GM19351 (cell line): ENCODE results near the gene DLGAP3.

Experiments
- ATAC-seq: cut with Tn5 transposase; IDR thresholded peaks from one replicate; pipeline ENCODE4 v1.9.1; 2021; ENCODE audit warnings: mild to moderate bottlenecking, moderate library complexity; ENCODE audit not compliant: unreplicated experiment

DLGAP3 gene

DNA sequence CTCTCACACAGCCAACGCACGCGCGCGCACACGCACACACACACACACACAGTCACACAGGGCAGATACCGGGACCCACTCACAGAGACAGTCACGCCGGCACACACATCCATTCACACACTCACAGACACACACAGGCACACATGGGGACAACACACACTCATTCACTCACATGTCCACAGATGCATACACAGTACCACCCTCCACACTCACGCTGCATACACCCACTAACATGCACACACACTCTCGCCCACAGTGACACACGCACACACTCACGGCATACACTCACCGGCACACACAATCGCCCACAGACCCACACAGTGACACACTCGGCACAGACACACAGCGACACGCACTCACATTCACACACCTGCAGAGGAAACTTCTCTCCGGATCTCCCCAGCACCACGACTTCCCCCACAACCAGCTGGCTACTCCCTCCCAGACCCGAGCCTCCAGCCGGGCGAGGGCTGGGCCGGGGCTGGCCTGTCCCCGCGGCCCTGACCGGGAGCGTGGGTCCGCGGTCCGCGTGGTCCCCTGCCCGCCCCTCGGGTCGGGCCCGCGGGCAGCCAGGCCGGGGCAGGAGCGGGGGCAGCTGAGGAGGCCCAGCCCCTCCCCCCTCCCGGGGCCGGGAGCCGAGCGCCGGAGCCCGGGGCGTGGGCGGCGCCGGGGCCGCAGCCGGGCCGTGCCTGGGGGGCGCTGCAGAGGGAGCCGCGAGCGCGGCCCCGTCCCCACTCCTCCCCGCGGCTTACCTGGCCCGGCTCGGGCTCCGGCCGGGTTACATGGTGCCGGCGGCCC is 552 bp downstream of the DLGAP3 start:
- ATAC-seq, result no peak

DNA sequence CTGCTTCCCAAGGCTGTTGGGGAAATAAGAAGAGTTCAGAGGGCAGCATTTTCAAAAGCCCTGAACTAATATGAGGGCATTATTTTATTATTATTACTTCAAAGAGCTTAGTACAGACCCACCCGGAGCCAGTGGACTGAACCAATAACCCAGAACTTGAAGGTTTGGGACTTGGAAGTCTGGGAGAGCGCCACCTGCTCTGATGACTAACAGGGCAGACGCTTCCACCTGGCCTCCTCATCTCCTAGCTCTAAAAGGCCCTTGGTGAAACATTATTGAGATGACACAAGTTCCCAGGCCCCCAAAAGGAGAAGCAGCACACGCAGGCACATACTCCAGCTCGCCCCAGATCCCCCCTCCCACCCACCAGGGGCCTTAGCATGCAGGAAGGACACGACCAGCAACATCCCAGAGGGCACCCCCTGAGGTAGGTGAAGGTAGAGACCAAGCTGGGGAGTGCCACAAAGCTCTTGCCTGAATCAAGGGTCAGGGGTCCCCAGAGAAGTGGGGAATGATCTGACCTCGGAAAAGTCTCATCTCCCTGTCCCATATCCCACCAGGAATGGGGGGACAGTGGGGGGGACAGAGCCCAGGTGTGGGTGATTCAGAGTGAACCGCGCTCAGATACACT is 1.3 kb downstream of the DLGAP3 start:
- ATAC-seq, result no peak

DNA sequence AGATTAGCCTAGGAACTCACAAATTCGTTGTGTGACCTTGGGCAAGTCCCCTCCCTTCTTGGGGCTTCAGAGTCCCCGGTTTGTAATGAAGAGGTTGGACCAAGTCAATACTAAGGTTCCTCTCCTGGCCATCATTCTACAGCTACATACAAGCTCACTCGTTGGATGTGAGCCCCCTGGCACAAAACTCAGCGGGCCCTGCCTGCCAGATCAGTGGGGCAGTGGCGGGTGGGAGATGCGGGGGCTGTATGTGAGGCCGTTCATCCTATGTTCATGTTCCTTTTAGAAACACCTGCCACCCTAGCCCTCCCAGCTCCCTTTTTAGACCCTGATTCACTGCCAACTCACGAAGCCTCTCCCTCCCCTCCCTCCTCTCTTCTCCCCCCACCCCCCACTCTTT is 2.1 kb downstream of the DLGAP3 start:
- no peak for ATAC-seq

DNA sequence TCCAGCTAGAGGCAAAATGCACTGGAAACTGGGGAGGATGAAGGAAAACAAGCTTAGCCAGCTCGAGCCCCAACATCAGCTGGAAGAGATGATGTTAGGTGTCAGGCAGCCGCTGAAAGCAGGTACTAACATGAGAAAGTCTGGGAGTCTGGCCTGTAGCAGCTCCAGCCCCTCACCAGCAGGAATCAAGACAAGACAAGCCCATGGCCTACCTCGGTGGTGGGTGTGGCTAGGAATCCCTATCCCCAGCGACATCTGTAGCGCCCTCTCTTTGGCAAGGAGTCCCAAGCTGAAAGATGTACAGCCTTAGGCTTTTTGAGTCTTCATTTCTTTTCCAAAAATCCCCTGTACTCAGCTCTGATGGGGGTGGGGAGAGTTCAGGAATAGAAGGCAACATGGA is 2.6 kb downstream of the DLGAP3 start:
- ATAC-seq, result no peak

DNA sequence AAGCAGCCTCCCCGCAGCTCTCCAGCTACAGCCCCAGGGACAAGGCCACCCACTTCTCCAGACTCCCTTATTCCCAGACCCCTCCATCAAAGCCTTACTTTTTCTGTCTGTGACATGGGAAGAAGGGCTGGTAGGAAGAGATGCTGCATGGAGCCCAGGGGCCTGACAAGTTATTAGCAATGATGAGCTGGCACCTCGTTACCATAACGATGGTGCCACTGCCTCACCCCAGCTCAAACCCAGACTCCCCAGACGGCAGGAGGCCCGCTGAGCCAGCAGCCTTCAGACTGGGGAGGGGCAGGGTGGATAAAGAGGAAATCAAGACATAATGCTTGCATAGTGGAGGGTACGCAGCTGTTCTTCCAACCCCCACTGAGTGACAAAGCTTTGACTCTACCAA is 3.3 kb downstream of the DLGAP3 start:
- ATAC-seq, result no peak

DNA sequence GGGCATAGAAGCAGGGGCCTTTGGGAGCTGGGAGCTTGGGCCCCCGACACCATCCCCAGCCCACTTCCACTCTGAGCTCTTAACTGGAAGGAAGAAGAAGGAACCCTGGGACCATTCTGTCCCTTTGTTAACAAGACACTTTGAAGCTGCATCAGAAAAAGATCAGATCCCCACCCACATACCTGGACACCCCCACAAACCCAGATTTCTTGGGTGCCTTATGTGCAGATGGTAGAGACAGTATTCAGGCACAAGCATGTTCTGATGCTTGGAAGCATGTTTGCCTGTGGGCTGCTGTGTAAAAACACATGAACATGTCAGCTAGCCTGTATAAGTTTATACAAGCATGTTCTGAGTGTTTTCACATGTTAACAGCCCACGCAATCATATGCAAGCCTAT is 3.7 kb downstream of the DLGAP3 start:
- no peak for ATAC-seq

DNA sequence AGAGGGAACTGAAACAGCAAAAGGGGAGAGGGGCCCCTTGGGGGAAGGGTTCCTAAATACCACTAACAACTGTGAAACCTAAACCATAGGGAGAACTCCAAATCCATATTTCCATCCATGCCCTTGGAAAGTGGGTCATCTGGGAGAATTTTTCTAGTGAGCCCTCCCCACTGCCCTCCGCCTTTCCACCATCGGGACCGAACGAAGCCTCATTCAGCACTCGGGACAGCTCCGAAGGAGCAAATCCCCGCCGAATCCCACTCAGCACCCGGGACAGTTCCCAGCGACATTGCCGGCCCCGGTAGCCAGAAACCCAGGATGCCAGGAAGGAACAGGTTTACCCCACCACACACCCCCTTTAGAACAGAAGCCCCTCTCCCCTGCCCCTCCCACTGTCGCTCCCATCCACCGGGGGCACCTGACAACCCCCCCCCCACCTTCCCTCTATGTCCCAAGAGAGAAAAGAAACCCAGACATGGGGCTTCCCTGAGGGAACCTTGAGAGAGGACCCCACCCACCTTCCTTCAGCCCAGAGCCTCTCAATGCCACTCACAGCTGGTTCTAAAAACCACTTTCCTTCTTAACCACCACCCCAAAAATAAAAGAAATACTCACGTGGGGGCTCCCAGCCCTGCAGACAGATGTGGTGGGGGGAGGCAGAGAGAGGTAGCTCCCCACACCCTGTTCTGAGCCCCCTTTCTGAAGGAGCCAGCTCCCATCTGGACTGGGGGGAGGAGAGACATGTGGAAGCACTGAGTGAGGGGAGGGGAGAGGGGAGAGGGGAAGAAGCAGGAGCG is 4.5 kb downstream of the DLGAP3 start:
- no peak for ATAC-seq

DNA sequence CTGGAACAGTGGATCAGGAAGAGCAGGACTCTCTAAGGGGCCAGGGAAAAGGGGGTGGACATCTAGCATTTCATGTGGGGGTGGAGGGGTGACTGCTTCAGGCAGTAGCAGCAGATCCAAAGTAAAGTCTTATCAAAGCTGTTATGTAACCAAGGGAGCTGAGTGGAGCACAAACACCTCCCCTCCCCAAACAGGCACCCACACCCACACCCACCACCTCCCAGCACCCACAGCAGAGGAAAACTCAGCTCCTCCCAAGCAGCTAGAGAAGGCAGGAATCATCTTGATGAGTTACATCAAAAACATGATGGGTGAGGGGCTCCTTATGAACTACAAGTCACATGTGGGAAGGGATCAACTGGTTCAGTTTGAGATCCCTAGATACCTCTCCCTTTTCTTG is 6.0 kb downstream of the DLGAP3 start:
- no peak for ATAC-seq

DNA sequence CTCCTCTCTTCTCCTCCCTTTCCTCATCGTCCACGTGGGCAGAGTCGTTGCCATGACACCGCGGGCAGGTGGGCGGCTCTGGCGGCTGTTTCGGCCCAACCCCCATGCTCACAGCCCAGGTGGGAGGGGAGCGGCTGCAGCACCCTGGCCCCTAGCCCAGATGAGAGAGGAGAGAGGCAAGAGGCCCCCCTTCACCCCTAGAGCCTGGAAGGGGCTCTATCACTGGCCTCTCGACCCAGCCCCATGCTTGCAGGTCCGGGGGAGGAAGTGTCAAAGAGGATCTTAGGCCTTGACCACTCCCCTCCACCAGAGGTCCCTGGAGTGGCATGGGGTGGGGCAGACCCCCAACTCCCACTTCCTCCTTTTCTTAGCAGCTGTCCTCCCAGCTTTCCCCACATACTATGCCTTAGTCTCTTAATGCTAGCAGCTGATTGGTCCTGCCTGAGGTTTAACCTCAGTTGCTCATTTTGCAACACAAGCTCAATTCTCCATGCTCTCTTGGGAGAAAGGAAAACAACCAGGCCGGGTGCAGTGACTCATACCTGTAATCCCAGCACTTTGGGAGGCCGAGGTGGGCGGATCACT is 10.4 kb downstream of the DLGAP3 start:
- ATAC-seq, result no peak

DNA sequence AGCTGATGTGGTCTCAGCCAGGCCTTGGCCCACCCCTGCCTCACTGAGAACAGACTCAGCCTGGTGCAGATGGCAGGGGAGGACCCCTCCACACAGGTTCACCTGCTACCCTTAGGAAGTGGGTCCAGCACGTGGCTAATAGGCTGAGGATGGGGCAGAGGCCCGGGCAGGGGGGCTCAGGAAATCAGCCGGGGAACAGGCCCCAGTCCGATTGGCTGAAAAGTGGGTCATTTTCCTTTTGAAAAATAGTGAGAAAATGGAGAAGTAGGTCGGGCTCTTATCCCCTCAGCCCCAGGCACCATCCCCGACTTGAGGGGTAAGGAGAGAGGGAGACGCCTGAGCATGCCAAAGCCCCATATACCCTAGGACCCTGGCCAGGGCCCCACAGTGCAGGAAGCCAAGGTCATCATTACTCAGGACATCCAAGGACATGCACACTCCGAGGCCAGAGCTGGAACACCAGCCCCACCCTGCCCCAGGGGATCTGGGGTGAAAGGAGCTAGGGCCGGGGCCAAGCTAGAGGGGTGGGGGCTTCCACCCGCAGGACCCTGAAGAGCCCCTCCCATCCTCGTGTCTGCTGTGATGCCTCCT is 11.0 kb downstream of the DLGAP3 start:
- ATAC-seq, result no peak

DNA sequence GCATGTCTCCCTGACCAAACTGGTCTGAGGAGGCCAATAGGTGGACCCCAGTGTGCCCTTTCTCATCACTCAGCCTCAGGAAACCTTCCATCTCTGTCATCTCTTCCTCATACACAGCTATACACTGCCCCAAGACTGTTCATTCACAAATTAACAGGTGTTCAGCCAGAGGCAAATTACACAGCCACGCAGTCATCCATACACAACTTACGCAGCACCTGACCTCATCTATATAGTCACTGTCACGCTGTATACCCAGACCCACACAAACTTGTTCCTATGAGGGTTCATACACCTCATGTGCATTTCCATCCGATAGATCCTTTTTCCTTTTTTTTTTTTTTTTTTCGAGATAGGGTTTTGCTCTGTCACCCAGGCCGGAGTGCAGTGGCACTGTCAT is 12.4 kb downstream of the DLGAP3 start:
- no peak for ATAC-seq

DNA sequence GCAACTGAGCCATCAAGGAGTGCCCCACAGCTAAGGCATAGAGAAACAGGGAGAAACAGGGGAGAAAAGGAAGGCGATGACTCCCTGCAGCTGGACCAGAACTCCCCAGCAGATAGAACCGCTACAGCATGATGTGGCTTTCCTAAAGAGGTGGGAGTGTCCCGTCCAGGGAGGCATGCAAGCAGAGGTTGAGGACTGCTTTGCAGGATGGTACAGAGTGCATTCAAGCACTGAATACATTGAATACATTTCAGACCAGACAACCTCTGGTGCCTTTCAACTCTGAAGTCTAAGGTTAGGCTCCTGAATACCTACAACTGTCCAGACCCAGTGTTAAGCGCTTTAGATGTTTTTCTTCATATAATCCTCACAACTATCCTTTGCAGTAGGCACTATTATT is 13.3 kb downstream of the DLGAP3 start:
- no peak for ATAC-seq

DNA sequence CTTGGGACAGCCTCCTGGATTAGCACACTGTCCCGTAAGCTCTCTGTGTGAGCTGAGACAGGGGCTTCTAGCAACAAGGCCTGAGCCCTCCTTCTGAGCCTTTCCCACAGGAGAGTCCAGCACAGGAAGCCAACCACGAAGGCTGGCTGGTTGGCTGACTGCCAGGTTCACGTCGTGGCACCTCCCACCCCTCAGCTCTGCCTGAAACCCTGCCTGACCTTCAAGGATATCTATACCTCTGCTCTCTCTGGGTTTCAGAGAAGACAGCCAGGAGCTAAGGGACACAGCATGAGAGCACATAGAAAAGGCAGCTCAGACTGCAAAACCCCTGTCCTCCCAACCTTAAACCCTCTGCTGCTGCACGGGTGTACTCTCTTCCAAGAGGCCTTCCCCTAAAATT is 13.9 kb downstream of the DLGAP3 start:
- ATAC-seq, result no peak

DNA sequence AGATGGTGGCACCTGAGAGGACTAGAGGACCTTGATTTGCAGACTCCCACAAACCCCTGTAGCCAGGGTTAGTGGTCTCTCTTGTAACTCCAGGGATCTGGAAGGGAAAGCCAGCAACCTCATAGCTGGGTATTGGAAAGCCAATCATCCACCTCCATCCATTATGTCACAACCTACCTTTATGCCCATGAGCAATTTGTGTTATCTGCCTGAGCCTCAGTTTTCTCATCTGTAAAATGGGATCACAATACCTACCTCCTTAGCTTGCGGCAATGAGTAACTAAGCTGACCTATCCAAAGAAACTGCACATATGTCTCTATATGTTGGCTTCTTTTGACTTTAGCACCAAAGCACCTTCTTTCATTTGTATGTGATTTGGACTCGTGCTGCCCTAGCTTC is 14.5 kb downstream of the DLGAP3 start:
- ATAC-seq, result no peak

DNA sequence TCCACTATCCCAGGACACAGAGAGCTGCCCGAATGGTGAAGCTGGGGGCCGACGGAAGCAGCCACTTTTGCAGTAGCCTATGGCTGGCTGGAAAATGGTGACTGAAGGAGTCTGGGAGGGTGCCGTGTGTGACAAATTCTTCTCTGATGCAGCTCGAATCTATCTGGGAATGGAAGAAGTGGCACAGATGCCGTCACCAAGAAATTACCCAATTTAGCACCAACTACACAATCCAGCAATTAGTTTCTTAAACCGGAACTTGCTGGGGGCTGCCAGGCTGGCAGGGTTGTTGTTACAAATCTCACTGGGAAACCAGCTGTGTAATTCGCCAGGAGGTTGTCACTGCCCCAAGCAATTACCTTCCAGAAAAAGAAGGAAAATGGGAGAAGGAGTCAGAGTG is 18.0 kb downstream of the DLGAP3 start:
- no peak for ATAC-seq

DNA sequence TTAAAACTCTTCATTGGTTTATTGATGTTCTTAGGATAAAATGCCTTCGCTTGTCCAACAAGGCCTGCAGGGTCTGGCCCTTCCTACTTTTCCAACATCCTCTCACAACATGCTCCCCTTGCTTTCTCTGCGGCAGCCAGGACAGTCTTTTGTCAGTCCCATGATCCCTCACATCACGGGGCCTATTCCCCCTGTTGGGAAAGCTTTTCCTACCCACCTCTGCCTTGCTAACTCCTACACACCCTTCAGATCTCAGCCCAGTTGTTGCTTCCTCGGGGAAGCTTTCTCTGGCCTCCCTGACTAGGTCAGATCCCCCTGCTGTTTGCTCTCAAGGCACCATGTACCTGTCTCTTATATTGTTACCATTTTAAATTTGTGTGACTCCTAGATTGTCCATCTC is 19.0 kb downstream of the DLGAP3 start:
- ATAC-seq, result no peak

DNA sequence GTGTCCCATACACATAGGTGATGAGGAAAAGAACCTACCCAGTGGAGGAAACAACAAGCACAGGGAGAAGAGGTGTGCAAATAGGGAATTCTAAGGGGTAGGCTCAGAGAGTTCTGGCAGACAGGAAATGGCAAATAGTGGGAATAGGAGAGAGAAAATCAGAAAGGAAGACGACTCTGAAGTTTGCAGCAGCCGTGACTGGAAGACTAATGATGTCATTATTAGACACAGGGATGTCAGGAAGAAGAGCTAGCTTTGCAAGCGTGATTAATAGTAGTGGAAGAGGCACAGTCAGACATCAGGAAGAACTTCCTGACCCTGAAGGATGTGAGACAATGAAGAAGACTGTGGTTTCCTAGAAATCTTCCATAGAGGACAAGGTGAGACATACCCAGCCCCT is 21.1 kb downstream of the DLGAP3 start:
- no peak for ATAC-seq

DNA sequence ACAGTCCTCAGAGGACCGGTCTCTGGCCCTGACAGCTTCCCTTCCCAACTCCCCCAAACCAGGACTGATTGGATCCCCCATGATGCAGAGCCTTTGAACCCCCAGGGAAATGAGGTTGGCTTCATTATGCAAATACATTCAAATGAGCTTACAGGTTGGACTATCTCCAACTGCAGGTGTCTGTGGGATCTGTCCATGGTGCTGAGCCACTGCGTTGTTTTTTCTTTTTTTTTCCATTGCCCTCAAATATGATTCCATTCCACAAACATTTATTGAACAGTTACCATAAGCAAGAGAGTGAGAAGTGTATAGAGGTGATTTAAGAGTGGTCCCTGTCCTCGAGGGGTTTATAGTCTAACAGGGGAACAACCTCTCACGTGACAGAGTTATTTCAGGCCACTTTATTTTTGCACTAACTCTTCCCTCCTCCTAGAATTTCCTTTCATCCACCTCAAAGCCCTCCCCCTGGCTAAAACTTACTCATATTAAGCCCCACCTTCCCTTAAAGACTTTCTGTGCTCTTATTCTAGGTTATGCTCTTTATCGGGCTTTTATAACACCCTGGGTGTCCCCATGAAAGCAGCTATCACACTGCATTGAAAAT is 21.9 kb downstream of the DLGAP3 start:
- no peak for ATAC-seq

DNA sequence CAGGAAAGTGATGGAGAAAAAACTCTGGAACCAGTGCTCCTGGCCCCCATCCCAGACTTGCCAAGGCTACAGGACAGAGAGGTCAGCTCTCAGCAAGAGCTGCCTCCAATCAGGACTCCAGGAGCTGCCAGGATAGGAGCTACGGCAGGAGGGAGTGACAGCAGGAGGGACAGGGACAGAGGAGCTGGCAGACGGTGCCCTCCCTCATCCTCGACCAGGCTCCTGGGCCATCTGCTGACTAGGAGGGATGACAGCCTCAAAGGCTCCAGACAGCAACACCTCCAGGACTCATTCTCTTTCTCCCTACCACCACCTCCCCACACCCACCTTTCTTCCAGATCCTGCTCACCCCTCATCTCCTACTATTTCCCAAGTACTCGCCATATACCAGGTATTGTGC is 22.7 kb downstream of the DLGAP3 start:
- ATAC-seq, result no peak

DNA sequence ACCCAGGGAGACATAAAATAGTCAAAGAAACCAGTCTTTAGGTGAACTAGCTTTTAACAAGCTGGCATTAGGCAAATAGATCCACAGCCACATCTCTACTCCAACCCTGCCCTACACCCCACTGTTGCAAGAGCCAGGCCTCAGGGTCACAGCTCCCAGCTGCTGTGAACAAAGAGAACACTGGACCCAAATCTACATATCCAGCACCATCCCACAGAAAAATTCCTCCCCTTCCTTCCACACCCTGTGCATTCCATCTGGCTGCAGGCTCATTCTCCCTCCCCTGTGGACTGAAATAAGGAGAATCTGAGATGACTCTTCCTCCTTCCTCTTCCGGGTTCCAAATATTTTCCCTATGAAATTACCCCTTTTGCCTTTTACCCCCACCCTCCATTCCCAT is 23.2 kb downstream of the DLGAP3 start:
- no peak for ATAC-seq

DNA sequence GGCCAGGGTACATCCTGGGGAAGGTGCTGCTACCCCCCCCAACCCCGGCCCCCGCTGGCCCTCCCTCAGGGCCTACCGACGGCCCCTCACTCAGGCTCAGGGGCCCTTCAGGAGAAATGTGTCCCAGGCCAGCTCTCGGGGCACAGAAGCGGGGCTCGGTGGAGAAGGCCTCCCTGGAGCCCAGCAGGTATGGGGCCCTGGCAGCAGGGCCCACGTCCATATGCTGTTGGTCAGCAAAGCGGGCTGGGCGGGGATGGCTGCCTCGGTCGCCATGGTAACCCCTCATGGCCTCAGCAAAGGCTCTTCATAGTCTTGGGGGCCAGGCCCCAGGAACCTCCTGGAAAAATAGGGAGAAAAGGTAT is 24.4 kb downstream of the DLGAP3 start:
- ATAC-seq, result no peak
